Stimulated activated CD4-positive, alpha-beta T cell treated with anti-CD3 and anti-CD28 coated beads, Interleukin-12 subunit alpha, Interleukin-12 subunit beta, amount 100 ng/mL, for 24 hours (primary cell): ENCODE results near the gene ERC1.

ENCODE experiments used
- DNase-seq, 2 experiments: peaks; one replicate each; pipeline ENCODE4 v3.0.0-alpha.2; 2020; ENCODE audit warnings: low read depth in 2 of 2

ERC1 gene

GRCh38 chr12:1481326-1481725, 490.3 kb downstream of the ERC1 start:
- no peak for DNase-seq

GRCh38 chr12:1481906-1482305, 490.9 kb downstream of the ERC1 start:
- no peak for DNase-seq

DNA sequence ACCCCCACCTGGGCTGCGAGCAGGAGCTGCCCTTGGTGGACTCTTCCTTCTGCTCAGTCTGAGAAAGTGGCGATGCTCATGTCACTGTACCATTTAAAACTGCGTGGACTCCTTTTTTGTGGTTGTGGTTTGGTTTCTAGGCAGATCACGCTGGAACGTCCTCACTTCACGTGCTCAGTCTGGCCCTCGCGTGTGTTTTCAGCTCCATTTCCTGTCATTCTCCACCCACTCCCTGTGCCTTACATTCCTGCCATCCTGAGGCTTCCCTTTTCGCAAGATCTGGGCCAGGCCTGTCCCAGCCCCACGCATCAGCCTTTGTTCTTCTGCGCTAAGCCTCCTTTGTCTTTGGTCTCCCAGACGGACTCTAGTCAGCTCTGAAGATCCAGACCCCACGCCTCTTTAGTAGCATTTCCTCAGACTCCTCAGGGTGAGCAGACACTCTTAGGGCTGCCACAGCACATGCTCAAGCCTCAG, 497.9 kb downstream of the ERC1 start:
- DNase-seq, result no peak

DNA sequence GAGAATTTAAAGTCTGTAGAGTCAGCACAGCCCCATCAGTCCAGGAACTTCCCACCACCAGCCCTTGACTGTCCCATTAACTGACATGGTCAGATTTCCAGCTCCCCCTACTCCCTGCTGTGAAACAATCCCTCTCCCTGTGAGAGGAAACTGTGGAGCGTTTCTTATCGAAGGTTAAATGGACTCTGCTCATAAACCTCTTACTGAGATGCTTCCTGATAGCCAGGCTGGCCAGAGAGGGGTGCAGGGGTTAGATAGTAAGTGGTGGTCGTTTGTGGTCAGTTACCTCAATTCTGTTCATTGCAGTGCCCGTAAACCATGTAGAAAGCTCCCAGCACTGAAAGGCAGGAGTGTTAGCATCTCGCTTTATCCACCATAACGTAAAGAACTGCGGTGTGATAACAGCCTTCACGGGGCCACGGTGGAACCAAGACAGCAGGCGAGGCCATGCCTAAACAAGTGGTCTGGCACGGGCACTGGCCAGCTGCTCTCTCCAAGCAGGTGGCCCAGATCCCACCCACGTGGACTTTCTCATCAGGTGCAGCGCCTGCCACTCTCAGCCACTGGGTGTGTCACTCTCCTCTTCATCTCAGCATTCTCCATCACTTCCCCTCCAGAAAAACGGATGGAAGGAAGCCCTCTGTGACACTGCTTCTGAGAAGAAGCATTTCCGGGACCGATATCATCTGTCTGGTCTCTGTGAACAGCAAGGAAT, 501.1 kb downstream of the ERC1 start:
- DNase-seq, result no peak

DNA sequence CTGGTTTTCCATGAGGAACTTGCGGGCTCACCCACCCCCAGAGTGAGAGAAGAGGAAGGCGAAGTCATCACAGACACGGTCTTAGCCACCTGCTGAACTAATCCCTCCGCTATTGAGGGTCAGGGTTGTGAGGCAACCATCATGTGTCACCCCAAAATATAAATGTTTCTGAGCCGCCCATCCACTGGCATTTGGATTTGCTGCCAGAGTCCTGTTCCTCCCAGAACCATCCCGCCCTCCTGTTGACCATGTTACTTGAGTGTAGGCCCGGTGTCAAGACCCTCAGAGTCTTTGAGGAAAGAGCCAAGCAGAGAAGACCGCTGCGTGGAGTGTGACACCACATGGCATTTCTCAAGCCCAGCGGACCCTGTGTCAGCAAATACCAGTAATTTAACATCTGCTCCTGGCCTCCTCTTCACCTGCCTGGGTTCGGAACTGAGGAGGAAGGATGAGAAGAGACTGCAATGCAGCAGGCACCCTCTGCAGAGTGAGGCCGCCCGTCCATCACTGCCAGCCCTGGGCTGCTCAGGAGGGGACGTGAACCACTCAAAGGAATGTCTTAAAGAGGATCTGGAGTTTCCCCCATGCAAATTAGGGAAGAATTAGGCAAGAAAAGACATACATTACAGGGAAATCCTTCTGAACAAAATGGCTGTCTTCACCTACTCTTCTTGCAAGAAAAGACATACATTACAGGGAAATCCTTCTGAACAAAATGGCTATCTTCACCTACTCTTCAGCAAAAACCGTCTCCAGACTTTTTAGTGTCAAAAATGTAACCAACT, 502.9 kb downstream of the ERC1 start:
- no peak for DNase-seq

- DNase-seq, result no peak
Observed at GRCh38 chr12:1494856-1495255, 503.8 kb downstream of the ERC1 start.

GRCh38 chr12:1496162-1496900, 505.3 kb downstream of the ERC1 start:
- DNase-seq, result no peak

GRCh38 chr12:1497161-1497560, 506.1 kb downstream of the ERC1 start:
- DNase-seq, result no peak

- no peak for DNase-seq
Observed at GRCh38 chr12:1498199-1498740, 507.2 kb downstream of the ERC1 start.

DNA sequence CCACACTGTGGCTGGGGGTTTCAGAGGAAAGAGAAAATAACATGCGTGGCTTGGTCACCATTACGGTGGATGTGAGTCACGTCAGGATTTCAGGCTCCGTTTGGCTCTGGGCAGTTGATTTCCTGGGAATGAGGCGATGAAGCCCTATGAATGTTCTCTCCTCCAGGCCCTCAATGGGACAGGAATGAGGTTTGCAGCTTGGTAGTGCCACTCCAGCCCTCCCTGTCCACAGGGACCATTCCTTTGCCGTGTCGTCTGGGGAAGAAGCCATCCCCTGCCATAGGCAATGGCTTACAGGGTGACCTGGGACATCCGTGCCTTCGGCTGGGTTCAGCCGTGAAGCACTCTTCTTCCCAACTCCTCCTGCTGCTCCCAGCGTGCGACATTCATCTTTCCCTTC, 508.3 kb downstream of the ERC1 start:
- DNase-seq, result no peak

DNA sequence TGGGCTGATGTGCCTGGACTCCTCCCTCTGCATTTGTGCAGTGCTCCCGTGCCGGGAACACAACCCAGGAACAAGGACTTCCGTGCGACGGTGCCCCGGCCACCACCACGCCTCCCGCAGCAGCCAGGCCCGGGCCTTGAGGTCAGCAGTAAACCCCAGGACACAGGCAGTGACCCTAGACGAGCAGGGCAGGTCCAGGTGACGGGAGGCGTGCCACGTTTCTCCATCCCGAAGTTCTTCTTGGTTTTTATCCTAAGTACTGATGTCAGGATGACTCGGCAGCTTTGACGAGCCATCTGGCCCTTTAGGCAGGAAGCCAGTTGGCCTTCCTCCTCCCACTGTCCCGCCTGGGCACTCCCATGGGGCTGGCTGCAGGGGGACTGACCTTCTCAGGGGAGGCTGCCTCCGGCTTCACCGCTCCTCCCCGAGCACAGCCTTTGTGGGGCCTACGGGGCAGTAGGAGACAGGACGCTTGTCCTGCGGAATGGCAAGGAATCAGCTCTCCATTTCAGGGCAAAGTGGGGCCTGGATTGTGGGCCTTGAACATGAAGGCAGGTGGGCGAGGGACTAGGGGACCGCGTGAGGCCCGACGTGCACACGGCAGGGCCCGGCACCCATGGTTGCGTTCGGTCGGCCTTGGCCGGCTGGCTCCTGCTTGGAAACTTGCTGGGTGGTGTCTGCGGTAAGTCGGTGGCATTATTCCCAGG, 509.2 kb downstream of the ERC1 start:
- no peak for DNase-seq

DNA sequence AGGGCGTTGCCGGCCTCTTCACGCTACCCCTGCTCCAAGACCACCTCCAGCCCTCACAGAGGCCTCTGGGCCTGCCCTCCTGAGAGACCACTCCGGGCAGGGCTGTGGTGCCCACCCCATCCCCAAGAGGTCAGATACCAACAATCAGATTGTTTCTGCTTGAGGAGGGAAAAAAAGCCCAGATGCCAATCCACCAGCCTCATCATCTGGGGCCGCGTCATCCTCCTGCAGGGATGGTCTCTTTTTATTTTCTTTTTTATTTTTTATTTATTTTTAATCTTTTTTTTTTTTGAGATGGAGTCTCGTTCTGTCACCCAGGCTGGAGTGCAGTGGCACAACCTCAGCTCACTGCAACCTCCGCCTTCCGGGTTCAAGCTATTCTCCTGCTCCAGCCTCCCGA, 510.0 kb downstream of the ERC1 start:
- DNase-seq, result no peak

DNA sequence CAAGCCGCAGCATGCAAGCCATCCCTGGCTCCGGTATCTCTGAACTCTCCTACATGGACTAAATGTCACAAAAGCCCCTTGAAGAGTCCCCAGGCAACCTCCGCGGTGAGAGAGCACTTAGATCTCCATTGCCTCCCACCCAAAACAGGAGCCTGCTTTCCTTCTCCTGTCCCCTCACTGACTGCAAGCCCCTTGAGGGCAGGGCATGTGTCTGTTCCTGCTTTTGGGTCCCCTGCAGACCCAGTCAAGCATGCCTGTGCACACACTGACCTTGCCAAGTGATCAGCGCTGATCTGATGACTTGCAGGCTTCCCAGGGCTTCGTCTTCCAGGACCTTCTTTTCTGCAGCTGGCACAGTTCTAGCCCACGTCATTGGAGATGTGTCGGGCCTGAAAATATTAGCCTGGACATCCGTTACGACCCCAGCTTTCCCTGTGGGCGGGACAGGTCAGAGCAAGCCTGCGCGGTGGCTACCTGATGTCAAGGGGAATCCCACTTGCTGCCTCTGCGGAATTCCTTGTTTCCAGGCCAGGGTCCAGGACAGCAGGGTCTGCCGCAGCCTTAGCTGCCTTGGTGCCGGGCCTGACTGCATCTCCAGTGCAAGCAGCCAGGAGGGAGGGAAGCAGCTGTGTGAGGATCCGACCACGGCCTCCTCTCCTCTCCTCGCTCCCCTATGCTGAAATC, 510.8 kb downstream of the ERC1 start:
- no peak for DNase-seq

DNA sequence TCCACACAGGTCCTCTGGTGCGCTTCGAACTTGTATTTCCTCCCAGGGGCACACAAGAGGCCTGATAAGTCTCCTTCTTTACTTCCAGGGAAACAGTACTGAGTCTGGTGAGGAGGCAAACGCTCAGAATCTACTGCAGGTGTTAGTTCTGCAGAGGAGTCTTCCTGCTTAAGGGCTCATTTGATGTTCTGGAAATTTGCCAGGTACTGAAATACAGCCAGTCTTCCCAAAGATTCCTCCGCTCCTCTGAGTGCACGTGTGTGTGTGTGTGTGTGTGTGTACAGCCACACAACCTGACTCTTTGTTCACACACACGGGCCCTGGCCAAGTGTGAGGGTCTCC, 511.3 kb downstream of the ERC1 start:
- no peak for DNase-seq

GRCh38 chr12:1502831-1503230, 511.8 kb downstream of the ERC1 start:
- no peak for DNase-seq

DNA sequence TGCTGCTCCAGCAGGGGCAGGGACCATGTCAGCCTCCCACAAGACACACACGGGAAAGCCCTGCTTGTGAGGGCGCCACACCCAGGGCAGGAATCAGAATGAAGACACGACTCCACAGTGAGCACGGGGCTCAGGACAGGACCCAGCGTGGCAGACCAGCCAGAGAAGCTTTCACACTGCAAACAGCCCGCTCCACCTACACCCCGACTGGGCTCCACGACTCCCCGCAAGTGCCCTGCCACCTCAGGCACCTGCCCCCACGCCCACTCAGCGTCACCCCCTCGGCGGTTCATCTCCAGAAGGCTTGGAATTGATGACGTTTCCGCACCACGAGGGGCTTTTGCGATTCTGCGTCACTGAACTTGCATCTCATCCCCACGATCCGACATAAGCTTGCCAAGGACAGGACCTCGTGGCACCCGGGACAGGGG, 512.3 kb downstream of the ERC1 start:
- no peak for DNase-seq

DNA sequence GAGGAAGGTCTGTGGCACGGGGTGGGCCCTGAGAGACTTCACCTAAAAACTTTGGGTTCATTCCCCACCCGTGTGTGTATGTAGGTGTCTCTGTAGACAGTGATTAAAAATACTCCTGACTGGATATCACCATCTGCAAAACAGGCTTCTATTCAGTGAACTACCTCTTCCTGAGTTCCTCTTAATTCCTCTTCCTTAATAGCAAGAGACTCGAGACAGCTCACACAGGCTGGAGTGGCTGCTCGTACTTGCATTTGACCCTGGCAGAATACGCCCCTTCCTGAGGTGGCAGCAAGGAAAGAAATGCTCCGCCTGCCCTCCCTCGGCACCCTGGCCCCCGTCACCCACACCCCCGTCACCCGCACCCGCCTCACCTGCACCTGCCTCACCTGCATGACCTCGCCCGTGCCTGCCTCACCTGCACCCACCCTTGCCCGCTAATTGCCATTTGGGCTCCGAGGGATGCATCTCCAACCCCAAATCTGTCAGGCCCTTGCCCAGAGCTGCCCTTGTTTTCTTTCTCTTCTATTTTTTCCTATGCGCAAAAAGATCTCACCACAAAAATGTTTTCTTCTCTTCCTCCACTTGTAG, 513.4 kb downstream of the ERC1 start:
- DNase-seq, result no peak

GRCh38 chr12:1504895-1505311, 513.9 kb downstream of the ERC1 start:
- DNase-seq, result no peak

DNA sequence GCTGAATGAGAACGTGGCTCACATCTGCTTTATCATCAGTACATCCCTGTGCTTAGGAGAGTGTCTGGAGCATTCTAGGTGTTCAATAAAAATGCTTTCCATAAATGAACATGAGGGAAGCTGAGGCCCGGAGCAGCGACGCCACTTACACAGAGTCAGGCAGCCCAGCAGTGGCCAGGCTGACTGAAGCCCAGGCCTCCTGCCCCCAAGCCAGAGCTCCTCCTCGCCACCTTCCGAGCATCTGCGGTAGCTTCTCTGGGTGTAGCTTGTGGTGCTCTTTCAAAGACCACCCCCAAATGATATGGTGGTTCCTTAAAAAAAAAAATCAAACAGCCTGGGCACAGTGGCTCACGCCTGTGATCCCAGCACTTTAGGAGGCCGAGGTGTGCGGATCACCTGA, 514.6 kb downstream of the ERC1 start:
- DNase-seq, result no peak

DNA sequence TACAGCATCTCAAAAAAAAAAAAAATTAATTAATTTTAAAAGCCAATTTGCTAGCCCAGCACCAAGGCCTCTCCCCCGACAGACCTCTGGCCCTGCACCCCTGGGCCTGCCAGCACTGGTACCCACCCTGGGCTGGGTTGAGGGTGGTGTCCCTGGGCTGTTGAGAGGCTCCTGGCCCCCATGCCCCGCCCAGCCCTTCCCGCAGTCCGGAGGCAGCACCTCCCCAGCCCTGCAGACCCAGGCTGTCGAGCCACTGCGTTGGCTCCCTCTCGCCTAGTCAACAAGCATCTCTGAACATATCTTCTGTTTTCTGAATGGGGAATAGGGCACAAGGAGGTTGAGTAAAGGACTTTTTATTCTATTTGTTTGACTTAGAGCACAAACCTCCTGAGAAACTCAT, 516.3 kb downstream of the ERC1 start:
- no peak for DNase-seq
